ENCODE measurements around the gene BORCS6.

The BORCS6 gene

DNA sequence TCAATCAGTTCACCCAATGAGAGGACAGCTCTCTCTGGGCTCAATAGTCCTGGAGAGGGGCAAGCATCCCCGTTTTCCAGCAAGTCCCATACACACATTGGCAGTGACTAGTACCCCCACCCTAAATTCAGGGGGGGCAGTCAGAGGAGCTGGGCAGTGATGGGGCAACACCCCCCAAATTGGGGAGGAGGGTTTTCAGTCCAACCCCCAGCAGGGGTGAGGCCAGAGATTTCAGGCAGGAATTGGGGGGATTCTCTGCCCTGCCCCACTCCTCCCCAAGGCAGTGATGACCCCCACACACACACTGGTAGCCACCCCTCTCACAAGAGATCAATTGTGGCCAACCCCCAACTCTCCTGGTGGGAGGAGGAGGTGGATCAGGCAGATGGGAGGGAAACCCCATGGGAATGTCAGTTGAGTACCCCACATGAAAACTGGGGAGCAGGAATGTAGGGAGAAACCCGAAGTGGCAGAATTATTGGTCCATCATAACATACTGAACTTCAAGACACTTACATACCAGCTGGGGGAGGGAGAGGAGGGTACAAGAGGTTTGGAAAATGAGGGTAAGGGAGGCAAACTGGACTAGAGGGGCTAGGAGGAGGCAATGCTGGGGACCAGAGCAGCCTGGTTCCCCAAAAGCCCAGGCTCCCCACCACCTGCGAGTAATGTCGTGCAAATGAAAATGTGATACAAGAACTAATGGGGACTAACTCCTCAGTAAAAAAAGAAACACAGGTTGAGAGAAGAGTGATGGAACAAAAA lies 30.3 kb downstream of the BORCS6 start:
- no peak for TF ChIP-seq GATA1 (IDR thresholded peaks at IDR 0.05; ENCODE audit: low read depth, low read length)
- TF ChIP-seq POLR2A (IDR thresholded peaks at IDR 0.05; ENCODE audit: low read length) = no peak
- no peak for DNase-seq

DNA sequence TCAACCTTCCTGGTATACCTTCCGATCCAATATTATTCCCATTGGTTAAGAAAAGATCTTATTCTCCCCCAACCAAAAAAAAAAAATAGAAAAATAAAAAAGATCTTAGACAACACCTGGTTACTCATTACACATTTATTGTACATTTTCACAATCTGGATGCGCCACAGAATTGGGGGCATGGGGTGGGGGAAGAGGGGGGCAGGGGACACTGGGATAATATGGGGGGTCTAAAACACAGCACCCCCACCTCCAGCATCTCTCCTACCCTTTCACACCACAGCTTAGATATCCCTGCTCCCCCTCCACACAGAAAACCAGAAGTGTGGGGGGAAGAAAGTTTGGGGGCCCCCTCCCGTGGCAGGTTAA lies 31.0 kb downstream of the BORCS6 start:
- DNase-seq = no peak
- TF ChIP-seq POLR2A (IDR thresholded peaks at IDR 0.05; ENCODE audit: low read length) (no peak), GATA1 (IDR thresholded peaks at IDR 0.05; ENCODE audit: low read depth, low read length) (no peak)

DNA sequence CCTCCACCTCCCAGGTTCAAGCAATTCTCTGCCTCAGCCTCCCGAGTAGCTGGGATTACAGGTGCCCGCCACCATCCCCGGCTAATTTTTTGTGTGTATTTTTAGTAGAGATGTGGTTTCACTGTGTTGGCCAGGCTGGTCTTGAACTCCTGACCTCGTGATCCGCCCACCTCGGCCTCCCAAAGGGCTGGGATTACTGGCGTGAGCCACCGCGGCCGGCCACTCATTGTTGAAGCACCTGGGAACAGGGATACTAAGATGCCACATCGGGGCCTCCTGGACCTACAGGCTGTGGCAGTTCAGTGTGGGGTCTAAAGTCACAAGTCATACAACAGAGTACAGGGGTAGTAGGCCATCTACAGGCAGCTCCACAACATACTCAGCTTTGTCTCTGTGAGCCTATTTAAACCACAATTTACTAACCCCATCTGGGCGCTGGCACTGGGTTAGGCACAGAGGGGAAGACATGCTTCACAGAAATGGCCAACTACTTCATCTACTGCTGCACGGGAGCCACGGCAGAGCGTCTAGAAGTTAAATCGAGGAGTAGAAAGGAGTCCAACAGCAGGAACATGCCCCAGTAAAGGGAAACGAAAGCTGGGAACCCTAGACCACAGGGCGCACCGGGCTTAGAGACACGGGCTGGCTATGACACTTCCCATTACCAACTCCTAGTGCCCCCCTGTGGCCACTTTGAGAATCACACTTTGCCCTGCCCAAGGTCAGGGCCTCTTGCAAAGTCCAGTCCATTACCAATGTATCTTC lies 31.5 kb downstream of the BORCS6 start:
- no peak for TF ChIP-seq GATA1 (IDR thresholded peaks at IDR 0.05; ENCODE audit: low read depth, low read length)
- no peak for TF ChIP-seq POLR2A (IDR thresholded peaks at IDR 0.05; ENCODE audit: low read length)
- DNase-seq = peak; percentile 88 to 93

DNA sequence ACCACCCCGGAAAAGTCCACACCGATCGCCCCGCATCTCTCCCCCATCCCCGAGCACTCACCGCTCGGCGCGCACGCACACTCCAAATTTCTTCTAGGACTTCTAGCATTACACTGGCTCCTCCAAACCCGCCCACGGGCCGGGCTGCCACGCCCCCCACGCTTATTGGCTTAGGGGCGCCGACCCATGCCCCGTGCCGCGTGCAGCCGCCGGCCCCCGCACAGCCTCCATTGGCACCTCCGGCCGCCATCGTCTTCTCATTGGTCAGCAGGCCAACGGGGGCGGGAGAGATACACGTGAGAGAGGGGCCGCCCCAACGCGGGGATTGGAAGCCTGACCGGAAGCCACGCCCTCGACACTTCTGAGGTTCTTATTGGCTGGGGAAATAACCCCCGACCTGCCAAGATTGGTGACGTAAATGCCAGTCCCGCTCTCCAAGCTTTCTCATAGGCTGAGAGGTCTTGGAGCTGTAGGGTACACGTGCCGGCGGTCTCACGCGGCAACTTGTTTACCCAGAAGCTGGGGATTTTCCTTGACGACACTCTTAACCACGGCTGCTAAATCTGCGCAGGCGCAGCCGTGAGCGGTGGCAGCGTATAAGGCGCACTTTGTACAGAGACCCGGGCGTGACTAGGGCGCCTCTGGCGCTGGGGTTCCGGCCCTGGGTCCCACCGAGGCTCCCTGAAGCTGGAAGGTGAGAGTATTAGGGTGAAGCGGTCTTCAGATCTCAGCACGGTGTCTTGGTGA lies 33.6 kb downstream of the BORCS6 start:
- DNase-seq = peak; percentile 100
- TF ChIP-seq GATA1 (IDR thresholded peaks at IDR 0.05; ENCODE audit: low read depth, low read length) (no peak), POLR2A (IDR thresholded peaks at IDR 0.05; ENCODE audit: low read length) (peak; percentile 99)

DNA sequence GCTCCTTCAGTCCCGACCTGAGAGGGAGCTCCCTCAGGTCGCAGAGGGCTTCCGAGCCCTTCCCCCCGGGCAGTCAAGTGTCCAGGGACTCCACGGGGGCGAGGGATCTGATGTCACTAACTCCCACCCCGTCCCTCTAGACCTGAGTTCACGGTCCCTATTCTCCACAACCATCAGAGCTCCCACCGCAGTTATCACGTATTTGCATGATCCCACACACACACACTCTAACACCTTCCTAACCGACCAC lies 34.1 kb downstream of the BORCS6 start:
- DNase-seq = no peak
- TF ChIP-seq POLR2A (IDR thresholded peaks at IDR 0.05; ENCODE audit: low read length) = no peak
- no peak for TF ChIP-seq GATA1 (IDR thresholded peaks at IDR 0.05; ENCODE audit: low read depth, low read length)

DNA sequence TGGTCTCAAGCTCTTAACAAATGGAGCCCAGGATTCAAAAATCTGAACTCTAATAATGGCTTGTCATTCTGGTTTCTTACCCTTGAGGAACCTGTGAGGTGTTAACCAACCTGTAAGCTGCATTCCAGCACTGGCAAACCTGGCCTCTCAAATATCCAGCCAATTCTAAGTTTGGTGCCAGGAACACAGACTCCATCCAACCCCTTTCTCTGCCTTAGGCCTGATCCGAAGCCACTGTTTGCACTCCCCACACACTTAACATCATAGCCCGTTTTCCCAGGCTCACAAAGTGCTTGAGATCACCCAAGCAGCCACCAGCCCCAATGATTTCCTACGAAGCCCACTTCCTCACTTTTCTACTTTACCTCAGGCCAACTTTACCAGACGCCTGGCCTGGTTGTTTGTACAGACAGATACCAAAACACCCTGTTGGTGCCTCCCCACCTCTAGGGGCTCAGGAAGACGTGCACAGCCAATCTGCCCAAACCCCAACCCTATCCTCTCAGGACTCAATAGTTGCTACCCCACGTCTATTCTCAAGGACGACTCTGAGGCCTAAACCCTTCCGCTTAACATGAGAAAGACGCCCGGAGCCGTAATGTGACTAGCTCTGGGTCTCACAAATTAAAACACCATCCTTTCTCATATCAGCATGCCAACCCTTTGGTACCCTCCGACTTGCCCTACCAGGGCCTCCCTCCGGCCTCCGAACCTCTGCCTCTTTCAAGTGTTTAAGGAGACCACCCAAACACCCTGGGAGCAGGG lies 34.6 kb downstream of the BORCS6 start:
- no peak for TF ChIP-seq GATA1 (IDR thresholded peaks at IDR 0.05; ENCODE audit: low read depth, low read length)
- TF ChIP-seq POLR2A (IDR thresholded peaks at IDR 0.05; ENCODE audit: low read length) = no peak
- DNase-seq = peak in 1 of 2 experiments; percentile 60

DNA sequence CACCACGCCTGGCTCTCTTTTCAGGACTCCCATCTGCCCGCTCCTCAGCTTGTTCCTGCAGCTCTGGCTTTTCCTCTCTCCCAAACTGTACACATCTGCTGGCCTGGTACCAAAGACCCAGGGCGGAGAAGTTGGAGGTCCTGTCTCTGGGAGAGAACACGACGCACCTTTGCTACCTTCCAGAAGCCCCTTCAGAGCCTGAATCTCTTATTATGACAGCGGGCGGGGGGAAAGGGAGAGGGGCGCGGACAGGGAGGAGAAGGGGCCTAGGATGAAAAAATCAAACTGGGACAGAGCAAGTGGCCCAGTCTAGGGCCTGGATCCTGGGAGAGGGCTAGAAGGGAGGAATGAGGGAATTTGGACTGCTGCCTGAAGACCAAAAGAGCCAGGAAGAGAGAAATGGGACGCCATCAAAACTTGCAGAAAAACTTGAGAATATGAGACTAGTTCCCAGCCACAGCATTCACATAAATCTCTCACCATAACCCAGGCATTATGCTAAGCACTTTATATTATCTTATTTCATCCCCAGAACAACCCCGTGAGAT lies 35.3 kb downstream of the BORCS6 start:
- TF ChIP-seq GATA1 (IDR thresholded peaks at IDR 0.05; ENCODE audit: low read depth, low read length) (no peak), POLR2A (IDR thresholded peaks at IDR 0.05; ENCODE audit: low read length) (peak; percentile 33)
- DNase-seq = peak in 1 of 2 experiments; percentile 53

DNA sequence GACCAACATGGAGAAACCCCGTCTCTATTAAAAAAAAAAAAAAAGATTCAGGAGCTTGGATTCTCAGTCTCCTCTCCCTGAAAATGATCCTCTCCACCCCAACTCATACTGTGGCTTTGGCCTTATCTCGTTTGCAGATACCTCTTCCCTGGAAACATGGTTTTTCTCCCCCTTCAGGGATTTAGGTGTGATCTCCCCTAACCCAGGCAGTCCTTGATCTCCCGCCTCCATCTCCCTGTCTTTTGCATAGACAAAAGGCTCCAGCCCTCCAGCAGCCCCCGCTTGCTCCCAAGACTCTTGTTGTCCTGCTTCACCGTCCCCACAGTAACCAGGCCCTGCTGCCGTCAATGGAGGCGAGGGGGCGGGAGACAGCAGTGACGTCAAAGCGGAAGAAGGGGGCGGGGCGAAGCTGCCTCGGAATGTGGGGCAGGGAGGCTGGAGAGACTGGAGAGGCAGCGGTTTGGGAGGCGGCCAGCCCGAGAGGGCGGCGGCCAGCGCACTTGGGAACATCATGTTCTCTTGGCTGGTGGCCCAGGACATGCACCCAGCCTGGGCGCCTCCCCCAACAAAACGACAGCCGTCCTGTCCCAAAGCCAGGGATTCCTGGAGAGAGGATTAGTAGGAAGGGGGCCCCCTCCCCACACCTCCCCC lies 35.9 kb downstream of the BORCS6 start:
- DNase-seq = peak; percentile 98 to 99
- no peak for TF ChIP-seq GATA1 (IDR thresholded peaks at IDR 0.05; ENCODE audit: low read depth, low read length)
- TF ChIP-seq POLR2A (IDR thresholded peaks at IDR 0.05; ENCODE audit: low read length) = peak; percentile 82

DNA sequence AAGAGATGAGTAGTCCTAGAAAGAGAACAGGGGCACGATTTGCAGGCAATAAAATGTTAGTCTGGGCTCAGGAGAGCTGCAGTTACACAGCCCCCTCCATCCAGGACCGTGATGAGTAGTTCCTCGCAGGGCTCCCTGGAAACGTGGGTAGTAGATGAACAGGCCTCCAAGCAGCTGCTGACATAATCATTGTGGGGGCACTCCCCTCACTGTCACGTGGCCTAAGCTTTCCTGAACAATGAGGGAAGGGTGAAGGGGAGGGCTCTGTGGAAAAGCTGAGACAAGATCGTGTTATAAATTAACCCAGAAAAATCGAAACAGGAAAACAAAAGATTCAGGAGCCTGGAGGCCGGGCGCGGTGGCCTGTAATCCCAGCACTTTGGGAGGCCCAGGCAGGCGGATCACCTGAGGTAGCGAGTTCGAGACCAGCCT lies 36.4 kb downstream of the BORCS6 start:
- peak; percentile 63 to 70 for DNase-seq
- TF ChIP-seq POLR2A (IDR thresholded peaks at IDR 0.05; ENCODE audit: low read length) = no peak
- no peak for TF ChIP-seq GATA1 (IDR thresholded peaks at IDR 0.05; ENCODE audit: low read depth, low read length)

DNA sequence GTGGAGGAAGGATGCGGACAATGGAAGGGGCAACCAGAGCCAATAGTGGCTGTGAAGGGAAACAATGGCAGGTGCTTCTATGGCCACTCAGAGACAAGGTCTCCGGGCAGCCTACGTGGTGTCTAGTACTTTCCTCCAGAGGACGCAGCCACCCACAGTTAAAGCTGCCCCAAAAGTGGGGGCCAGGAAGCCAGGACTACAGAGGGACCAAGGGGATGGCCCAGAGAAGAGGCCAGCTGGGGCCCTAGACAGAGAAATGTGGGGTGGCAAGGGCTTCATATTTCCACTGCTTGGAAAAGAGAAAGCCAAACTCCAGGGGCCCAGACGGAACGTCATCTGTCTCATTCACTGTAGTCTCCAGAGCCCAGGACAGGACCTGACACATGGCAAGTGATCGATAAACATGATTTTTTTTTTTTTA lies 36.9 kb downstream of the BORCS6 start:
- no peak for DNase-seq
- TF ChIP-seq POLR2A (IDR thresholded peaks at IDR 0.05; ENCODE audit: low read length) (no peak), GATA1 (IDR thresholded peaks at IDR 0.05; ENCODE audit: low read depth, low read length) (no peak)

DNA sequence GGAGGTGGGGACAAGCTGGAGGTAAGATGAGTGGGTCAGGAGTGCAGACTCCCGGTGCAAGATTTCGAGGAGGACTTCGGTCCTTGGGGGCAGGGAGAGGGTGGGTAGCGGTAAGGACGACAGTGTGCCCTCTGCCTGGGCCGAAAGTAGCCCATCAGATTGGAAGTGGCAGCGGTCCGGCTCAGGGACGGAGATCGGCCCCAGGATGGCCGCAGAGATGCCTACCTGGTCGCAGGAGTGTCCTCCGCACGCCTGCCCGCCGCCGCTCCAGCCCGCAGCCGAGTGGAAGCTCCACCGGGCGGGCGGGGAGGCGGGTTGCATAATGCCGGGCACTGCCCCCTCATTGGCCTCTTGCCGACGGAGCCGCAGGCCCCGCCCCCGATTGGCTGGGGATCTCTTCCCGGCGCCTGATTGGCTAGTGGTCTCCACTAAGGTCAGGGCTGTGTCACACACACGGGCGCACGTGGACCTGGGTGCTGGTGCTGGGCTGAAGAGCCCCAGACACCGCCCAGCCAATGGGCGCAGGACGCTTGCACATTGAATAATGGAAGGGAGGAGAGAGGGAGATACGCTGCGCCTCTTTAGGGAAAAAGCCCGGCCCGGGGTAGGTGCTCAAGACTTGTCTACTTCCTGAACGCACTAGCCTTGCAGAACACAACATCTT lies 37.7 kb downstream of the BORCS6 start, which contains the start of gene PER1:
TSS of gene PER1 (minus strand) at position 293 of the 664 bp plus-strand sequence. CDS start 1,698 bp downstream, outside the sequence.
- DNase-seq = peak; percentile 93 to 94

DNA sequence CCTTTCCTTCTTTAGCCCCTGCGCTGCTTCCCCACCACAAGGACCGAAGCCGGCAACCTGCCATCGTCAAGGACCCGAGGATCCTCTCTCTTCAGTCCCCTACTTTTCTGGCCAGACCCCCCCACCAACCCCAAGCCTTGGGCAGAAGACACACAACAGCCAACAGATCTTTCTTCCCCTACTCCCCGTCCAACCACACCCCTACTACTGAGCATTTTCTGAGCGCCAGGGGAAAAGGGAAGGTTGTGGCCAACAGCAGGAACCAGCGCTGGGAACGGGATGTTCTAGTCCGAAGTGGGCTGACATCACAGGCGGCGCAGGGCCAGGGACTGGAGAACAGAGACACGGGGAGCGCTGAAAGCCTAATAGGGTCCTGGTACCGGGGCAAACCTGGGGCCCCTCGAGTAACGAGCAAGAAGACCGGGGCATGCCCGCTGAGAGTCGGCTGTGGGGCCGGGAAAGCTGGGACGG lies 38.3 kb downstream of the BORCS6 start:
- peak; percentile 49 to 67 for DNase-seq
- TF ChIP-seq POLR2A (IDR thresholded peaks at IDR 0.05; ENCODE audit: low read length) (no peak), GATA1 (IDR thresholded peaks at IDR 0.05; ENCODE audit: low read depth, low read length) (no peak)

More for the DNA sequence above, 37.7 kb downstream of the BORCS6 start, which contains the start of gene PER1:
- no peak for TF ChIP-seq GATA1 (IDR thresholded peaks at IDR 0.05; ENCODE audit: low read depth, low read length)
- peak; percentile 94 for TF ChIP-seq POLR2A (IDR thresholded peaks at IDR 0.05; ENCODE audit: low read length)

All from erythroblast (primary cell).